Chondrocyte (in vitro differentiated cells): ENCODE results near the gene NPAS2. TPM values are rescaled to one million over a fixed set of nuclear protein-coding genes. Genes with fewer than 3 reads are reported as not detected.

Experiments used
- DNase-seq: peaks from one replicate; pipeline ENCODE4 v3.0.0; 2021; ENCODE audit warnings: mixed read lengths, low spot score
- H3K27ac Mint-ChIP-seq: one replicate; pipeline ENCODE4 v1.8.0; 2021; ENCODE audit warnings: mild to moderate bottlenecking, moderate library complexity, mixed read lengths; ENCODE audit not compliant: unreplicated experiment
- H3K27me3 Mint-ChIP-seq: 2 replicates; pipeline ENCODE4 v1.8.0; 2021; ENCODE audit warnings: low read depth, mixed read lengths
- H3K36me3 Mint-ChIP-seq: 2 replicates; pipeline ENCODE4 v1.8.0; 2021; ENCODE audit warnings: low read depth, mixed read lengths
- H3K4me1 Mint-ChIP-seq: 2 replicates; pipeline ENCODE4 v1.8.0; 2021; ENCODE audit warnings: low read depth, mild to moderate bottlenecking, mixed read lengths
- H3K4me3 Mint-ChIP-seq: one replicate; pipeline ENCODE4 v1.8.0; 2021; ENCODE audit warnings: mild to moderate bottlenecking, moderate library complexity, mixed read lengths; ENCODE audit not compliant: unreplicated experiment
- H3K9me3 Mint-ChIP-seq: 2 replicates; pipeline ENCODE4 v1.8.0; 2021; ENCODE audit warnings: low read depth, mixed read lengths
- CTCF ChIP-seq: fragments of 200-600 bp; sonication (generic); IDR thresholded peaks from 2 replicates; pipeline ENCODE4 v1.5.0; 2021; ENCODE audit warnings: antibody characterized with exemption, mild to moderate bottlenecking, moderate library complexity
- total RNA-seq: library from RNA; stranded (reverse); gene quantifications from 3 replicates; pipeline ENCODE4 v1.2.1, GENCODE V29; 2021

Gene NPAS2
- total RNA-seq, 1 donor from 2014 or later: 25.6 TPM

GRCh38 chr2:100986157-100986556 is 166.2 kb downstream of the NPAS2 start:
- DNase-seq: no peak
- peaks cover 17% of the 10 kb centered on the region for H3K4me1 Mint-ChIP-seq
- H3K36me3 Mint-ChIP-seq: peaks cover 20% of the 10 kb centered on the region
- H3K27me3 Mint-ChIP-seq: no peaks in the 10 kb centered on the region
- no peak overlapping the region for H3K27ac Mint-ChIP-seq
- H3K4me3 Mint-ChIP-seq: no peak overlapping the region
- no peak for TF ChIP-seq CTCF
- no peaks in the 10 kb centered on the region for H3K9me3 Mint-ChIP-seq

GRCh38 chr2:100987536-100987935 is 167.6 kb downstream of the NPAS2 start:
- H3K27ac Mint-ChIP-seq: no peak overlapping the region
- peaks cover 16% of the 10 kb centered on the region for H3K36me3 Mint-ChIP-seq
- H3K9me3 Mint-ChIP-seq: no peaks in the 10 kb centered on the region
- no peak for DNase-seq
- H3K4me1 Mint-ChIP-seq: peaks cover 17% of the 10 kb centered on the region
- H3K27me3 Mint-ChIP-seq: no peaks in the 10 kb centered on the region
- no peak for TF ChIP-seq CTCF
- no peak overlapping the region for H3K4me3 Mint-ChIP-seq

- TF ChIP-seq CTCF: no peak
- Mint-ChIP-seq H3K27ac (no peak overlapping the region), H3K36me3 (peaks cover 13% of the 10 kb centered on the region), H3K4me3 (no peak overlapping the region), H3K9me3 (no peaks in the 10 kb centered on the region), H3K4me1 (peaks cover 17% of the 10 kb centered on the region), H3K27me3 (no peaks in the 10 kb centered on the region)
- no peak for DNase-seq
Observed at GRCh38 chr2:100987974-100988373, 168.0 kb downstream of the NPAS2 start.

- Mint-ChIP-seq H3K36me3 (peaks cover 13% of the 10 kb centered on the region), H3K27ac (no peak overlapping the region), H3K27me3 (no peaks in the 10 kb centered on the region), H3K4me1 (peaks cover 12% of the 10 kb centered on the region), H3K4me3 (no peak overlapping the region), H3K9me3 (no peaks in the 10 kb centered on the region)
- TF ChIP-seq CTCF: no peak
- DNase-seq: no peak
Observed at GRCh38 chr2:100988630-100989417, 168.9 kb downstream of the NPAS2 start.

- peaks cover 4% of the 10 kb centered on the region for H3K4me1 Mint-ChIP-seq
- no peaks in the 10 kb centered on the region for H3K27me3 Mint-ChIP-seq
- no peak overlapping the region for H3K4me3 Mint-ChIP-seq
Observed at GRCh38 chr2:100989666-100990065, 169.7 kb downstream of the NPAS2 start.

More at GRCh38 chr2:100989666-100990065, 169.7 kb downstream of the NPAS2 start:
- H3K27ac Mint-ChIP-seq: no peak overlapping the region
- peaks cover 19% of the 10 kb centered on the region for H3K36me3 Mint-ChIP-seq
- no peak for DNase-seq
- no peaks in the 10 kb centered on the region for H3K9me3 Mint-ChIP-seq
- TF ChIP-seq CTCF: no peak
